Endodermal cell (in vitro differentiated cells): ENCODE measurements around the gene DUXB. TPM values are rescaled to one million over a fixed set of nuclear protein-coding genes. Genes with fewer than 3 reads are reported as not detected.

Experiments used
- DNase-seq: peaks from one replicate; pipeline ENCODE4 v3.0.0-alpha.2; 2017
- H3K27ac ChIP-seq: 2 replicates; pipeline ENCODE4 v1.5.1; 2013; ENCODE audit warnings: mild to moderate bottlenecking, low read depth, low read length, moderate library complexity
- H3K27me3 ChIP-seq: 2 replicates; pipeline ENCODE4 v1.6.1; 2013; ENCODE audit warnings: mild to moderate bottlenecking, low read length, moderate library complexity; ENCODE audit not compliant: insufficient read depth, control insufficient read depth, poor library complexity, severe bottlenecking
- H3K36me3 ChIP-seq: 2 replicates; pipeline ENCODE4 v1.7.0; 2013; ENCODE audit warnings: mild to moderate bottlenecking, low read length, moderate library complexity; ENCODE audit not compliant: control insufficient read depth, insufficient read depth
- H3K4me1 ChIP-seq: one replicate; pipeline ENCODE4 v1.7.0; 2013; ENCODE audit warnings: low read length; ENCODE audit not compliant: control insufficient read depth, insufficient read depth
- H3K4me3 ChIP-seq: 2 replicates; pipeline ENCODE4 v1.5.1; 2013; ENCODE audit warnings: mild to moderate bottlenecking, low read length, moderate library complexity
- H3K9ac ChIP-seq: 2 replicates; pipeline ENCODE4 v1.6.1; 2013; ENCODE audit warnings: mild to moderate bottlenecking, low read length, moderate library complexity; ENCODE audit not compliant: poor library complexity, severe bottlenecking; ENCODE audit errors: extremely low read depth
- H3K9me3 ChIP-seq: 2 replicates; pipeline ENCODE4 v1.6.1; 2013; ENCODE audit warnings: mild to moderate bottlenecking, low read length, moderate library complexity; ENCODE audit not compliant: control insufficient read depth
- H3K27ac Mint-ChIP-seq: 2 replicates; pipeline ENCODE4 v1.8.0; 2020; ENCODE audit warnings: mixed read lengths
- H3K27me3 Mint-ChIP-seq: 2 replicates; pipeline ENCODE4 v1.8.0; 2021; ENCODE audit warnings: mild to moderate bottlenecking, mixed read lengths; ENCODE audit not compliant: insufficient read depth
- H3K36me3 Mint-ChIP-seq: 2 replicates; pipeline ENCODE4 v1.8.0; 2020; ENCODE audit warnings: low read depth, mixed read lengths
- H3K4me1 Mint-ChIP-seq: 2 replicates; pipeline ENCODE4 v1.8.0; 2020; ENCODE audit warnings: mixed read lengths
- H3K4me3 Mint-ChIP-seq: 2 replicates; pipeline ENCODE4 v1.8.0; 2020; ENCODE audit warnings: mild to moderate bottlenecking, moderate library complexity, mixed read lengths
- H3K9me3 Mint-ChIP-seq: 2 replicates; pipeline ENCODE4 v1.8.0; 2020; ENCODE audit warnings: mild to moderate bottlenecking, mixed read lengths
- WGBS, 2 experiments: methylation state at CpG; one replicate each; pipeline versions ENCODE4 v1.1.5 to v1.1.7; 2013; ENCODE audit warnings: missing lambda C conversion rate in 2 of 2, mixed read lengths in 1 of 2; ENCODE audit not compliant: insufficient coverage in 1 of 2, insufficient read length in 1 of 2; 5-methylcytosine and 5-hydroxymethylcytosine counted together
- total RNA-seq, 2 donors: library from RNA; stranded (reverse); fragmentation: NEBNext Ultra II Directional in 1 of 2; extraction: Animal tissue kit (Norgen Biotek cat#: 25700) in 1 of 2; gene quantifications; 2 replicates in 1 of 2; 3 replicates in 1 of 2; pipeline ENCODE4 v1.2.1, GENCODE V29; 2021
- TF ChIP-seq, protein P1 (sequence below): fragments of 200-600 bp; sonication (generic); conservative IDR thresholded peaks from 2 replicates; pipeline ENCODE4 v1.5.0; 2021; ENCODE audit warnings: antibody characterized with exemption, mild to moderate bottlenecking

Gene DUXB
- total RNA-seq, 2 donors from 2014 or later, result not detected

DNA sequence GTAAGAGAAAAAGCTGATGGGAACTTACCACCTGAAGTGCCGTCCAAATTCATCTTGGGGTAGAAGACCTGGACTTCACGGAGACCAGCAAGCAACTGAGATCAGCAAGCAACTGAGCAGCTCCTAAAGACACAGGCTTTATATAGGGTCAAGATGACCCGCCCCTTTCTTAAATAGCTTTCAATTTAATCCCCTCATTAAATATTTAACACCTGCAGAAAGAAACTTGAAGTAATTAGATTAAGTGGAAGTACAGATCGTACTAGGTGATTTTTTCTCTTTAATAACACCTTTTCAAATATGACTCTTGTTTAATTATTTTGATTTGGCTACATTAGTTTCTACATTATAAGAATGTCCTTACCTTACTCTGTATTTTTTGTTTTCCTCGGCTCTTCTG lies 25.1 kb upstream of the DUXB start, which contains the start of gene CPHXL:
Gene CPHXL (minus strand): TSS at position 101 of the 400 bp plus-strand sequence. CDS start 48 bp downstream, at position 53.
- H3K36me3 ChIP-seq, result no peaks in the 10 kb centered on the region
- Mint-ChIP-seq H3K9me3 (peaks cover 14% of the 10 kb centered on the region), H3K27ac (no peak within 1 kb of the TSS), H3K36me3 (no peaks in the 10 kb centered on the region), H3K27me3 (peaks cover 10% of the 10 kb centered on the region), H3K4me3 (no peak within 1 kb of the TSS), H3K4me1 (no peaks in the 10 kb centered on the region)
- no peaks in the 10 kb centered on the region for H3K27me3 ChIP-seq
- H3K4me3 ChIP-seq, result no peak within 1 kb of the TSS
- H3K4me1 ChIP-seq, result no peaks in the 10 kb centered on the region
- TF ChIP-seq, protein P1, sequence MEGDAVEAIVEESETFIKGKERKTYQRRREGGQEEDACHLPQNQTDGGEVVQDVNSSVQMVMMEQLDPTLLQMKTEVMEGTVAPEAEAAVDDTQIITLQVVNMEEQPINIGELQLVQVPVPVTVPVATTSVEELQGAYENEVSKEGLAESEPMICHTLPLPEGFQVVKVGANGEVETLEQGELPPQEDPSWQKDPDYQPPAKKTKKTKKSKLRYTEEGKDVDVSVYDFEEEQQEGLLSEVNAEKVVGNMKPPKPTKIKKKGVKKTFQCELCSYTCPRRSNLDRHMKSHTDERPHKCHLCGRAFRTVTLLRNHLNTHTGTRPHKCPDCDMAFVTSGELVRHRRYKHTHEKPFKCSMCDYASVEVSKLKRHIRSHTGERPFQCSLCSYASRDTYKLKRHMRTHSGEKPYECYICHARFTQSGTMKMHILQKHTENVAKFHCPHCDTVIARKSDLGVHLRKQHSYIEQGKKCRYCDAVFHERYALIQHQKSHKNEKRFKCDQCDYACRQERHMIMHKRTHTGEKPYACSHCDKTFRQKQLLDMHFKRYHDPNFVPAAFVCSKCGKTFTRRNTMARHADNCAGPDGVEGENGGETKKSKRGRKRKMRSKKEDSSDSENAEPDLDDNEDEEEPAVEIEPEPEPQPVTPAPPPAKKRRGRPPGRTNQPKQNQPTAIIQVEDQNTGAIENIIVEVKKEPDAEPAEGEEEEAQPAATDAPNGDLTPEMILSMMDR, result no peak
- H3K27ac ChIP-seq, result no peak within 1 kb of the TSS
- WGBS, 2 experiments, result 95 to 100% methylated on average over 2 to 4 of the region's 5 CpGs
- DNase-seq, result no peak
- H3K9ac ChIP-seq, result no peak within 1 kb of the TSS
- no peaks in the 10 kb centered on the region for H3K9me3 ChIP-seq

DNA sequence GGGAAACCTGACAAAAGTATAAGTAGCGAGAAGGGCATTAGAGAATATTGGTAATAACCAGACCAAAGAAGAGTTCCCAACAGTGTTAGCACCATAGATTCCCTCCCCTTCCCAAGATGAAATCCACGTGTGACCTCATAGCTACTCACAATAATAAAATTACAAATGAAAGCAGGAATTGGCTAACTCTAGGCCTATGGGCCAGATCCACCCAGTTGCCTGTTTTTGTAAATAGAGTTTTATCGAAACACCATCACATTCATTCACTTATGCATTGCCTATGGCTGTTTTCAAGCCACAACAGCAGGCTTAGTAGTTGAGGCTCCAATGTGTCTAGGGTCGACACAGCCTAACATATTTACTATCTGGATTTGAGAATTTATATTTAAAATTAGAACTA lies 17.2 kb upstream of the DUXB start:
- Histone ChIP-seq H3K4me3 (no peak overlapping the region), H3K9ac (no peak overlapping the region), H3K27ac (no peak overlapping the region), H3K27me3 (no peaks in the 10 kb centered on the region), H3K4me1 (no peaks in the 10 kb centered on the region), H3K36me3 (no peaks in the 10 kb centered on the region), H3K9me3 (peaks cover 20% of the 10 kb centered on the region)
- WGBS, 2 experiments, result 84 to 100% methylated on average over 1 to 3 of the region's 4 CpGs
- TF ChIP-seq, protein P1, result no peak
- Mint-ChIP-seq H3K36me3 (no peaks in the 10 kb centered on the region), H3K27me3 (peaks cover 27% of the 10 kb centered on the region), H3K27ac (no peak overlapping the region), H3K4me1 (no peaks in the 10 kb centered on the region), H3K9me3 (peaks cover 56% of the 10 kb centered on the region), H3K4me3 (no peak overlapping the region)
- no peak for DNase-seq

- no peak overlapping the region for H3K27ac Mint-ChIP-seq
- no peak overlapping the region for H3K4me3 ChIP-seq
- H3K36me3 ChIP-seq, result no peaks in the 10 kb centered on the region
- TF ChIP-seq, protein P1, result no peak
- no peaks in the 10 kb centered on the region for H3K4me1 Mint-ChIP-seq
- no peak overlapping the region for H3K9ac ChIP-seq
- no peaks in the 10 kb centered on the region for H3K4me1 ChIP-seq
- H3K9me3 Mint-ChIP-seq, result peaks cover 69% of the 10 kb centered on the region
- no peaks in the 10 kb centered on the region for H3K36me3 Mint-ChIP-seq
- no peaks in the 10 kb centered on the region for H3K27me3 ChIP-seq
- no peak overlapping the region for H3K4me3 Mint-ChIP-seq
- peaks cover 16% of the 10 kb centered on the region for H3K27me3 Mint-ChIP-seq
- no peak for DNase-seq
- H3K27ac ChIP-seq, result no peak overlapping the region
- peaks cover 37% of the 10 kb centered on the region for H3K9me3 ChIP-seq
Observed at GRCh38 chr16:75714661-75715060, 13.4 kb upstream of the DUXB start.
